ENCODE data around the gene HPSE2.

GRCh38 chr10:98589007-98589406 lies 646.6 kb downstream of the HPSE2 start:
- TF ChIP-seq CTCF (IDR thresholded peaks at IDR 0.05) = no peak
- TF ChIP-seq POLR2A (IDR thresholded peaks at IDR 0.05) = no peak
- no peak for TF ChIP-seq POLR2AphosphoS5 (IDR thresholded peaks at IDR 0.05; ENCODE audit: insufficient read depth in 1 of 2, low read depth in 1 of 2)

Measured in vagina (tissue), 2 donors.